Measurements from ENCODE around the gene THBS4. TPM values are rescaled to one million over a fixed set of nuclear protein-coding genes. Genes with fewer than 3 reads are reported as not detected.

Gene THBS4
- total RNA-seq, 1 donor from 2014 or later, result 0.98 TPM

DNA sequence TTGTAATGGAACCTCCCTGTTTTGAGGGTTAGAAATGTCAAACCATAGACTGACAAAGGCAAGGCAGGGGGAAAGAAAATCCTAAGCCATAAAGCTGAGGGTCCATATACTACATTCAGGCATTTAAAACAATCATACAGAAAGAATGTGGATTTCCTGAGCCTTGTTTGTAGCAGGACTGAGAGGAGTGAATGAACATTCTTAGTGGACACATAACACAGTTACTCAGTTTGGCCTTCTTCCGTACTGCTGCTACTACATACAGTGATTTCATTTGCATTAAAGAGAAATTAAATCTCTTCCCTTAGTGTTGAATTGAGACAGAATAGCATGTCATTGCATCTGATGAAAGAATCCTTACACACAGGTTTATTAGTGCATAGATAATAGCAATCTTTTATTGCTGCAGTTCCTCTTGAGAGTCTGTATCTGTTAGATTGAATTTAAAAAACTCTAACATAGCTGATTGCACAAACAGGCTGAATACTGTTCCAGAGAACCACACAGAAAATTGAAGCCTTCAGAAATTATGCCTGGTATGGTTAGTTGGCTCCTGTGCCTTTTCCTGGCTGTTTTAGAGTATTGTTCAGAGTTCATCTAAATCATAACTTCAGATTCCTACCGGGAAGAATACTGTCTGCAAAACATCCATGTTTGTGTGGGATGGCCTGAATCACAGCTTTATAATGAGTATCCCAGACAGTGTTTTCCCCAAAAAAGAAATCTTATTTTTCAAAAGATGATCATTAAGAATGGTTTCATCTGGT lies 42.1 kb upstream of the THBS4 start:
- intact Hi-C loops (cut with DNase I), result no loop called here
- Histone ChIP-seq H3K9me3 (no peaks in the 10 kb centered on the region), H3K27me3 (no peaks in the 10 kb centered on the region), H3K4me1 (peaks cover 18% of the 10 kb centered on the region), H3K27ac (no peak overlapping the region), H3K36me3 (peaks cover 0 to 6% of the 10 kb centered on the region in 2 donors), H3K4me3 (no peak overlapping the region)
- TF ChIP-seq POLR2AphosphoS5 (IDR thresholded peaks at IDR 0.05; ENCODE audit: insufficient read depth in 1 of 2, low read depth in 1 of 2) (no peak), POLR2A (IDR thresholded peaks at IDR 0.05) (no peak)
- TF ChIP-seq, protein P1, sequence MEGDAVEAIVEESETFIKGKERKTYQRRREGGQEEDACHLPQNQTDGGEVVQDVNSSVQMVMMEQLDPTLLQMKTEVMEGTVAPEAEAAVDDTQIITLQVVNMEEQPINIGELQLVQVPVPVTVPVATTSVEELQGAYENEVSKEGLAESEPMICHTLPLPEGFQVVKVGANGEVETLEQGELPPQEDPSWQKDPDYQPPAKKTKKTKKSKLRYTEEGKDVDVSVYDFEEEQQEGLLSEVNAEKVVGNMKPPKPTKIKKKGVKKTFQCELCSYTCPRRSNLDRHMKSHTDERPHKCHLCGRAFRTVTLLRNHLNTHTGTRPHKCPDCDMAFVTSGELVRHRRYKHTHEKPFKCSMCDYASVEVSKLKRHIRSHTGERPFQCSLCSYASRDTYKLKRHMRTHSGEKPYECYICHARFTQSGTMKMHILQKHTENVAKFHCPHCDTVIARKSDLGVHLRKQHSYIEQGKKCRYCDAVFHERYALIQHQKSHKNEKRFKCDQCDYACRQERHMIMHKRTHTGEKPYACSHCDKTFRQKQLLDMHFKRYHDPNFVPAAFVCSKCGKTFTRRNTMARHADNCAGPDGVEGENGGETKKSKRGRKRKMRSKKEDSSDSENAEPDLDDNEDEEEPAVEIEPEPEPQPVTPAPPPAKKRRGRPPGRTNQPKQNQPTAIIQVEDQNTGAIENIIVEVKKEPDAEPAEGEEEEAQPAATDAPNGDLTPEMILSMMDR (IDR thresholded peaks at IDR 0.05), result no peak
- DNase-seq (ENCODE audit: extremely low spot score in 2 of 2), result no peak

DNA sequence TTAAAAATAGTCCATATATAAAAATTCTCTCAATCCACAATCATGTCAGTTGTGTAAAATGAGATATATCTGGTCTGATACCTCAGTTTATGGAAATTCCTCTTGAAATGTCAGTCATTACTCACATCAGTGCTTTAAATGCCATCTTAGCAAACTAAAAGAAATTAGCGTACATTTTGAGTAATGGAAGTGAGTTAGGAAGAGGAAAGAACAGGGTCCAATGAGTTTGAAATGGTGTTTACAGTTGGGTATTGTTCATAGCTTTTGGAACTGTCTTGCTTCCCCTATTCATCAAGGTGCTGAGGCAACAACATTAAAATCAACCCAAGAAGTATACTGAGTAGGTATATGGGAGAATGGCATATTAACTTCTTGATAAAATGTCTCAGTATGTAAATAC lies 35.4 kb upstream of the THBS4 start:
- DNase-seq (ENCODE audit: extremely low spot score in 2 of 2), result no peak
- TF ChIP-seq POLR2AphosphoS5 (IDR thresholded peaks at IDR 0.05; ENCODE audit: insufficient read depth in 1 of 2, low read depth in 1 of 2), result no peak
- TF ChIP-seq, protein P1 (IDR thresholded peaks at IDR 0.05), result no peak
- no peak for TF ChIP-seq POLR2A (IDR thresholded peaks at IDR 0.05)
- no peak overlapping the region for H3K4me3 ChIP-seq
- no peak overlapping the region for H3K27ac ChIP-seq
- no peaks in the 10 kb centered on the region for H3K4me1 ChIP-seq
- H3K9me3 ChIP-seq, result no peaks in the 10 kb centered on the region
- no peaks in the 10 kb centered on the region for H3K36me3 ChIP-seq
- H3K27me3 ChIP-seq, result no peaks in the 10 kb centered on the region
- intact Hi-C loops (cut with DNase I), result no loop called here

DNA sequence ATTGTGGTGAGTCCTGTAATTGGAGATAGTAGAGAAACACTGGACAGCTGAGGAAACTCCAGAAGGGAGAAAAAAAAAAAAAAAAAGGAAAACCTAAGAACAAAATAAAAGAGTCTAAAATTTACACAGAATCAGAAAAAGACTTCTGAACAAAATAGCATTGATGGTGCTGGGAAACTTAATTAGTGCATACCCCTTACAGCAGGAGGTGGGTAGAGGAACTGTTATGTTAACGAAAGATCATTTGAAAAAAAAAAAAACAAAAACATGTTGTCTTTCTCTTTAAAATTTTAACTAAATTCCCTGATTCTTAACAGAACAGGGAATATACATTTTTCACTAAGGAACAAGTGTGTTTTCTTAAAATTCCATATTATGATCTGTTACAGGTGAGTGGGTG lies 32.5 kb upstream of the THBS4 start:
- TF ChIP-seq POLR2A (IDR thresholded peaks at IDR 0.05) (no peak), POLR2AphosphoS5 (IDR thresholded peaks at IDR 0.05; ENCODE audit: insufficient read depth in 1 of 2, low read depth in 1 of 2) (no peak)
- TF ChIP-seq, protein P1 (IDR thresholded peaks at IDR 0.05), result no peak
- intact Hi-C loops (cut with DNase I), result no loop called here
- H3K36me3 ChIP-seq, result no peaks in the 10 kb centered on the region

DNA sequence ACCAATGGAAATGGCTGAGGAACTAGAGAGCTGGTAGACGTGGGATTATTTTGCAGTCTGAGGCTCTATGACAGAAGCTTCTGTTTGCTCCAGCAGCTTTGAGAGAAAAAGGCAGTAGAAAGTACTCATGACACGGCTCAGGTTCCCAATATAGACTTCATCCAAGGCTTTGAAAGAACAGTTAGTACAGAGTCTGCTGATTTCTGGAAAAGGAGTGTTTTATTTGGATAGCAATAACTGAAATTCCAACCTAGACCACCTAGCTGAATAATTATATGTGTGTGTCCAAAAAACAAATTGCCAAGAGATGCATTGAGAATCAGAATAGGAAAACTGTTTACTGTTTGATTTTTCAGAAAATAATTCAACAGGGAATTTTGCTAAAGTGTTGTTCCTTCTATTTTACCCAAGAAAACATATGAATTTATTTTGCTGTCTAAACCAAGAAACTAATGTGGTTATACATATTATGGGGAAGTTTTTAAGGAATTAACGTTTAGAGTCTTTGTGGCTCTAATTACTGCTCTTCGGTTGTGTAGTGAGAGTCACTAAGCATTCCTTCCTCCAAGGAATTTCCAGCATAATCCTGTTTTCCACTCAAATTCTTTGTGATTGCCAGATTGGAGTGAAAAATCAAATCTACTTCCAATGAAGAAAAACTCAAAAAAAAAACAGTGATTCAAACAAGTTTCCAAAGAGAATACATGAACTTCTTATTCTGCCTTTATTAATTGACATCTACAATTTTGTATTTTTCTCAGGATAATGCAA lies 26.0 kb upstream of the THBS4 start:
- H3K9me3 ChIP-seq, result no peaks in the 10 kb centered on the region

More for the DNA sequence above, 32.5 kb upstream of the THBS4 start:
- H3K27ac ChIP-seq, result no peak overlapping the region
- H3K4me1 ChIP-seq, result no peaks in the 10 kb centered on the region
- no peaks in the 10 kb centered on the region for H3K27me3 ChIP-seq
- no peak for DNase-seq (ENCODE audit: extremely low spot score in 2 of 2)
- no peak overlapping the region for H3K4me3 ChIP-seq
- H3K9me3 ChIP-seq, result no peaks in the 10 kb centered on the region

More for the DNA sequence above, 26.0 kb upstream of the THBS4 start:
- DNase-seq (ENCODE audit: extremely low spot score in 2 of 2), result no peak
- Histone ChIP-seq H3K36me3 (no peaks in the 10 kb centered on the region), H3K4me1 (no peaks in the 10 kb centered on the region), H3K4me3 (no peak overlapping the region), H3K27me3 (no peaks in the 10 kb centered on the region), H3K27ac (no peak overlapping the region)
- TF ChIP-seq POLR2A (IDR thresholded peaks at IDR 0.05) (no peak), POLR2AphosphoS5 (IDR thresholded peaks at IDR 0.05; ENCODE audit: insufficient read depth in 1 of 2, low read depth in 1 of 2) (no peak)
- TF ChIP-seq, protein P1 (IDR thresholded peaks at IDR 0.05), result no peak
- intact Hi-C loops (cut with DNase I), result no loop called here
